NCI-H2196 treated with DMSO at 0.1 percent for 48 hours (cell line): ENCODE measurements around the gene OR4F17.
"Not testable (repeated sequence)": the region's sequence is repeated elsewhere in the genome, so short reads cannot be mapped to it uniquely, and the experiment has no call there.

Experiments used
- DNase-seq: peaks from one replicate; lab custom pipeline; 2025; ENCODE audit not compliant: unreplicated experiment; lab: John Stamatoyannopoulos, UW

Gene OR4F17, protein sequence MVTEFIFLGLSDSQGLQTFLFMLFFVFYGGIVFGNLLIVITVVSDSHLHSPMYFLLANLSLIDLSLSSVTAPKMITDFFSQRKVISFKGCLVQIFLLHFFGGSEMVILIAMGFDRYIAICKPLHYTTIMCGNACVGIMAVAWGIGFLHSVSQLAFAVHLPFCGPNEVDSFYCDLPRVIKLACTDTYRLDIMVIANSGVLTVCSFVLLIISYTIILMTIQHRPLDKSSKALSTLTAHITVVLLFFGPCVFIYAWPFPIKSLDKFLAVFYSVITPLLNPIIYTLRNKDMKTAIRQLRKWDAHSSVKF

GRCh38 chr19:106804-107203 is at the start of gene OR4F17:
OR4F17 (plus strand) TSS chr19:107104; CDS start chr19:110679, 3,575 bp downstream.
- DNase-seq, result not testable (repeated sequence)

GRCh38 chr19:70793-71192 is 36.1 kb upstream of the OR4F17 start:
- DNase-seq, result not testable (repeated sequence)

GRCh38 chr19:82864-83263 is 24.0 kb upstream of the OR4F17 start:
- not testable (repeated sequence) for DNase-seq

DNA sequence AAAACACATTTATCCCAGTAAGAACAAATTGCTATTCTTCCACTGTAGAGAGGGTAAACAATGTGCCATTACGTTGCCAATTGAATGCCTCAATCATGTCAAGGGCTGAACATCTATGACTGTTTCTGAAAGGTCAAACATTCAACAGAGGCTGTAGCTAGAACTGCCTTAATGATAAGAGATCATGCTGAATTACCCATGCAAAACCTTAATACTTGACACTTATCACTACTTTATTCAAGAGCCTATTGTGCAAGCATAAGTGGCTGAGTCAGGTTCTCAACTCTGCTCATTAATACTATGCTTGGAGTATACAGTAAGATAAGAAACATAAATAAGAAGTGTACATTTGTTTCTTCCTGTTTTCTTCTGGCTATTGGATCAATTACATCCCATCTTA is 23.3 kb upstream of the OR4F17 start:
- not testable (repeated sequence) for DNase-seq

DNA sequence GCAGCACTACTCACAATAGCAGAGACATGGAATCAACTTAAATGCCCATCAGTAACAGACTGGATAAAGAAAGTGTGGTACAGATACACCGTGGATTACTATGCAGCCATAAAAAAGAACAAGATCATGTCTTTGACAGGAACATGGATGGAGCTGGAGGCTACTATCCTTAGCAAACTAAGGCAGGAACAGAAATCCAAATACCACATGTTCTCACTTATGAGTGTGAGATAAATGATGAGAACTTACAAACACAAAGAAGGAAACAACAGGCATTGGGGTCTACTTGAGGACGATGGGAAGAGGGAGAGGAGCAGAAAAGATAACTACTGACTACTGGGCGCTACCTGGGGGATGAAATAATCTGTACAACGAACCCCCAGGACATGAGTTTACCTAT is 16.2 kb upstream of the OR4F17 start:
- DNase-seq, result not testable (repeated sequence)

DNA sequence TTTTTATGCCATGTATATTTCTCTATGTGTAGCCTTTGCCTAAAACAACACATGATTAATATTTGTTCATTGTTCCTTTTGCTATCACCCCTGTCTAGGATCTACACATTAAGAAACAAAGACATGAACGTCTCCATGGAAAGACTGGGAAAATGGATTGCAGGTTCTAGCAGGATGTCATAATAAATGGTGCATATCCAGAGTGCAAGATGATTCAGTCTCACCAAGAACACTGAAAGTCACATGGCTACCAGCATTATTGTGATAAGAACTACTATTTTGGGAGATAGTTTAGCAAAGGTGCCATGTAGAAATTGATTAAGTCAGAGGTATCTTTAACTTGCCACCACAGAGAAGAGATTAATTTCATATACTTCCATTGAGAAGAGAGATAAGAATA is 12.1 kb upstream of the OR4F17 start:
- DNase-seq, result not testable (repeated sequence)

DNA sequence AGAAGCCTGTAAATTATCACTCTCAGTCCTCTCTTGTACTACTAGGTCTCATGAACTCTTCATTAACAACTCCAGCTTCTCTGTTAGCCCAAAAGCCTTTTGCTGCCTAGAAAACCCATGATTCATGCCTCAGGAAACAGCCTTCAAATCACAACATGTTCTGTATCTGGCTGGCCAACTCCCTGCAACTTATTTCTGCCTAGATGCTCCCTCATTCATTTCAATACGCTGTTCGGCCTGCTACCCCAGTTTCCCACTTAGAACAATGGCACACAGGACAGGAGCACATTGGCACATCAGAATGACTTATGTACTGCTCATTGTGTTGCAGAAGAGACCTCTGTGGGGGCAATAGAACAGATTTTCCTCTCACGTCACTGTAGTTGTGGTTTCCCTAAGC is 9.3 kb upstream of the OR4F17 start:
- not testable (repeated sequence) for DNase-seq

DNA sequence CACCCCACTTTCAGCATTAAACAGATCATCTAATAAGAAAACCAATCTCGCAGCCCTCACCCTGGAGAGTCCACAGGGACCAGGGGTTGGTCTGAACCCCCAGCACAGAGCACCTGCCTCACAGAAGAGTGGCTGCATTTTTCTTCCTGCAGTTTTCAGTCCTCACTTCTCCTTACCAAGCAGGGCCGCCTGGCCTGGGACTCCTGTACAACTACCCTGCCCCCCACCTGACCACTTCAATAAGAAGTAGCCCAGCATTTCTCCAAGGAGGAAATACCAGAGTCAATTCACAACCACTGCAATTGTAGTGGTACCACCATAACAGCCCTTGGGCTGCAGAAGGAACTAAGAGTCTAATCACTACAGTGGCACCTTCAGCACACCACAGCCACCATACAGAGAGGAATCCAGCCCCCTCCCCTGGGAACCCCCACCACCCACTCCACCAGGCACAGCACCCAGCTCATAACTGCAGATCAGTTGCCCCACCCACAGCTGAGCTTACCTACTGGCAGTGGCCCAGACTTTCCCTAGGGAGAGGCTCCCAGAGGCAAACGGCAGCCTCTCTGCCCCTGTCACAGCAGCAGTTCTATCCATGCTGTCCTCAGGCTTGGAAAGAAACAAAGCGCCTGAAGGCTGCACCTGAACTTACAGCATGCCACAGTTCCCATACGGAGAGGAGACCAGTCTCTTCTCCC is 13.7 kb downstream of the OR4F17 start:
- DNase-seq, result not testable (repeated sequence)
